T-helper 9 cell (primary cell): ENCODE results near the gene SPSB1.

Experiments used
- DNase-seq: peaks from one replicate; pipeline ENCODE4 v3.0.0-alpha.2; 2020

SPSB1 gene

DNA sequence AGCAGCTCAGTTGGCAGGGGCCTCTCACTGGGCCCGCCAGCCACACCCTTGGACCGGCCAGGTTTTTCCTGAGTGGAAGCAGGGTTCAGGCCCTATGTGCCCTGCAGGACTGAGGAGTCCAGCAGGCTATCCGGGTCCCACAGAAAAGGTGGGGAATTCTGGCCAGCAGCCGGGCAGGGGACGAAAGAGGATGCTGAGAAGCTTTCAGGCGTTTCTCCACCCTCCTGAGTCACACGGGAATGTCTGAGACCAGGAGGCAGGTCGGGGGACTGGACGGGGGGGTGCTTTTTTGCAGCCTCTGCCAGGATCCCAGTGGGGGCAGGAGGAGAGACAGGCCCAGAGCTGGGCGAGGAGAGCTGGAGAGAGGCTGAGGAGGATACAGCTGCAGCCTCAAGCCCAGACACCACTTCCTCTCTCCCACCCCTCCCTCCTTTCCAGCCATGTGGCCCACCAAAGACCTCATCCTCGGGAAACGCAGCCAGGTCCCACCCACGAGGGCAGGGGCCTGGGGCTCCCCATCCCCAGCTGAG lies 105.4 kb downstream of the SPSB1 start:
- DNase-seq, result no peak

DNA sequence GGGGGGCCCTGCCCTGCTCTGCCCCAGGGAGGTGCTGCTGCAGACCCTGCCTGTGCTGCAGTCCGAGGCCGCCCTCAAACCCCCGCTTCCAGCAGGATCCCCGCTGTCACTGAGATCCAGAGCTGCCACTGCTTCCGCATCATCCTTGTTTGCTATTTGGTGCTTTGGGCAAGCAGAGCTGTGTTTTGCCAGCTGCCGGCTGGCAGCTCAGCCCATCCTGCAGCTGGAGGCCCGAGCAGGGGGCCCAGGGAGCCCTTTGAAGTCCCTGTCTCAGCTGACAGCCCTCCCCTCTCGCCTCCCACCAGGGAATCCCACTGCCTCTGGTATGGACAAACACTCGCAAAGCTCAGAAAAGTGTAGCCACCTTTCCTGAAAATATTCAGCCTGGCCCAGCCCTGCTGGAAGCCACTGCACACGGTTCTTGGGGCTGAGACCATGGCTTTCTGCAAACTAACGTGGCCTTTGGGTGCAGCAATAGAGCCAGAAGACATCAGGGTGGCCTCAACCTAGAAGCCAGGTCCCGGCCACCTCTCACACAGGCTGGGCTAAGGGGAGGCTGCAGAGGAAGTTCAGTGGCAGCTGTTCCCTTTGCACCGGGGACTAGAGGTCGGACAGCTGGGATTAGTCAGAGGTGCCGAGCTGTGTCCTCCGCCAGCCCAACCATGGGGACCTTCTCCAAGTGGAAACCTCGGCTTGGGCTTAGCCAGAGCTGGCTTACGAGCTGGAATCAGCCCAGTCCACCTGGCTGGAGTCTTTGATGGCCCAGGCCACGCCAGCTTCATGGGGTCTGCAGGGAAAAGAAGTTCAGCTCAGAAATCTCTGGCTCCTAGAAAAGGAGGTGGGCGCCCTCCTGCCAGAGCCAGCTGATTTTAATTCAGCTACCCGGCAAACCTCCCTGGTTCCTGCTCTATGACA lies 107.1 kb downstream of the SPSB1 start:
- DNase-seq, result no peak

DNA sequence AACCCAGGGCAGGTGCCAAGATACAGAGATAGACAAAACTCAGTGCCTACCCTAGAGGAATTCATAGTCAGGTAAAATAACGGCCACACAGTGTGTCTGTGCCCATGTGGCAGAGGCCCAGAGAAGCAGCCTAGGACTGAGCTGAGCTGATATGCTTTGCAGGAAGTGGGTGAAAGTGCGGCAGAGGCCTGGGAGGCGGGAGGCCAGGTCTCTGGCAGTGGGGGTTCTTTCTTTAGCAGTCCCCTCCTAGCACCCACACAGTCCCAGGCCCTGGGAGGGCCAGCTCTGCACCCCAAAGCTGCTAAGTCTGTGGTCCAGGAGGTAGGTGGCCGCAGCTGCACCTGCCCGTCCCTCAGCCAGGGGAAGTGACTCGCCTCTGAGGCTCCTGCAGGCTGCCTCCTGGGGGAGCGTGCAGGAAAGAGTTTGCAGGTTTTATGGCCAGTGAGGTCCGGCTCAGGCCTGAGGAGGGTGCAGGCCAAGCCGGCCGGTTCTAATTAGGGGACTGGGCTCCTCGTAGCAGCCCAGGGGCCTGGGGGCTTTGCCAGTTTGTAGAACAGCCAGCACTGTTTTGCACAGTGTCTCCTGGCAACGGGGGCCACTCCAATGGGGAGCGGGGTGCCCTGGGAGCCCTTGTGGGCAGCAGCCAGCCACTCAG lies 107.9 kb downstream of the SPSB1 start:
- DNase-seq, result no peak

DNA sequence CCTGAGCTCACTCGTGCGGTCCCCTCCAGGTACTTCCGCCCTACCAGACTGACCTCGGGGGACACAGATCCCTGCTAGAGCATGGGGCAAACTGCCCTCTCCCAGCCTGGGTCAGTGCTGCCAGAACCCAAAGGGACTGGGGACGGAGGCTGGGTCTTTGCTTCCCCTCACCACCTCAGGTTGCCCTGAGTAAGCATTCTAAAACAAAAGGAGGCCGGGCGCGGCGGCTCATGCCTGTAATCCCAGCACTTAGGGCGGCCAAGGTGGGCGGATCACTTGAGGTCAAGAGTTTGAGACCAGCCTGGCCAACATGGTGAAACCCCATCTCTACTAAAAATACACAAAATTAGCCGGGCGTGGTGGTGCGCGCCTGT lies 108.4 kb downstream of the SPSB1 start:
- no peak for DNase-seq

DNA sequence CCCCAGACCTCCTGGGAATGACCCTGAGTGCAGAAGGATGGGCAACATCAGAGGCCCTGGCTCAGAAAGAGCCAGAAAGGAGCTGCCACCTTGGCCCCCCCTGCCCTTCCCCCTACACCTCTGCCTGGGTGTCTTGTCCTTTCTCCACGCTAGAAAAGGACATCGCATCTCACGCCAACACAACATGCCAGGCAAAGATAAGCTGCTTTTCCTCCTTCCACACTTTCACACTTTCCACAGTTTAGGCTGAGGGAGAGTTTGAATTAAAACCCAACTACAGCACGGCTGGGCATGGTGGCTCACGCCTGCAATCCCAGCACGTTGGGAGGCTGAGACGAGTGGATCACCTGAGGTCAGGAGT lies 109.5 kb downstream of the SPSB1 start:
- DNase-seq, result no peak

DNA sequence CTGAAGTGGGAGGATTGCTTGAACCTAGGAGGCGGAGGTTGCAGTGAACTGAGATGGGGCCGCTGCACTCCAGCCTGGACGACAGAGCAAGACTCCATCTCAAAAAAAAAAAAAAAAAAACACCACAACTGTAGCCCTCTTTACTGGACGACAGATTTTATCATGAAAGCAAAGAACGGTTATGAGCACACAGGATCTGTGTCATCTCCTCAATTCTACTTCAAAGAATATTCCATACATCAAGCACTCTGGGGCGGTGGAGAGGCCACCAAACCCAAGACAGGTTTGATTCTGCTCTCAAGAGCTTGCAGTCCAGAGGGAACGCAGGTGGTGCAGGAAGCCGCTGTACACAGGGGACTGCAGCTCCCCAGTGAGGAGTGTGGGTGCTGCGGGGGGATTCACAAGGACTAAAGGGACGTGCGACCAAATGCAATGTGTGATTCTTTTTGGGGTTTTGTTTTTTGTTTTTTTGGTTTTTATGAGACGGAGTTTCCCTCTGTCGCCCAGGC lies 110.1 kb downstream of the SPSB1 start:
- no peak for DNase-seq

DNA sequence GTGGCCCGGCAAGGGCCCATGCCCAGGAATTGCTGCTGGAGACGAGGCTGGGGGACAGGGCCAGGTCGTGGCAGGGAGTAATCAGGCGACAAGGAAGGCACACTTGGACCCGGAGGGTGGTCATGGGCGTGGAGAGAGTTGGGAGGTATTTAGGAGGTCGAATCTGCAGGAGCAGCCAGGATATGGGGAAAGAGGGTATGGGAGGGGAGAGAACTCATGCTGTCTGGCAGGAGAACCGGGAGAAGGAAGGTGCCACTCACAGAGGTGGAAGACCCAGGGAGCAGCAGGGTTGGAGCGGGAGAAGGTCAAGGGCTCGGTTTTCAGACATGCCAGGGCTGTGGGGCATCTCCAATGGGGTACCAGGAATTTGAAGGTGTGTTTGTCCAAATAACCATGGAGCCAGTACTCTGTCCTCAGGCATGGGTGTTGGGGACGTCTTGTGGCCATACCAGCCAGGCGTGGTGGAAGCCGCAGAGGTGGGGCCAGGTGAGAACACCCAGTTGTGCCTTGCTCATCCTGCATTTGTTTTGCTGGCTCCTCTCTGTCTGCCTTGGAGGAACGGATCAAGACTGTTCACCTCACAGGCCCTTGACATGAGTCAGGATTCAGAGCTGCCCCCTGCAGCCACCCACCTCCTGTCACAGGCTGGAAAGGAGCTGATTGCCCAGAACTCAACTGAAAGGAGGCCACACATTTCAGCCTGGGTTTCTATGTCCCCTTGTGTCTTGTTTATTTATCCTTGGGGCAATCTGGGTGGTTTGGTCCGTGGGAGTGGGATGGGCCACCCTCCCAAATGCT lies 111.6 kb downstream of the SPSB1 start:
- no peak for DNase-seq

DNA sequence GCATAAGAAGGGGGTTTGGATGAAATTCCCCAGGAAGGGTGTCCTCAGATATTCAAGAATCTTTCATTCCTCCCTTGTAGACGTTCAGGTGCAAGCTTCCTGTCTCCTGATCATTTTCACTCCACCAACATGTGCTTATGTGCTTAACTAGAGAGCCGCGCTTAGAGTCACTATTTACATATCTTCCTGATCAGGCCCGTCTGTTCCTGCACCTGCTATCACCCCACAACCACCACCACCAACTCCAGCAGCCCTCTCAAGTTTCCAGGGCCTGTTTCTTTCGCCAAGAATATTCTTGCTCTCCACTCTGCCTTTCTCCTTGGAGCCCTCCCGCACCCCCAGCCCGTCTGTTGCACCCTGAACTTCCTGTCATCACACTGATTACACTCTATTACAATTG lies 113.4 kb downstream of the SPSB1 start:
- DNase-seq, result no peak

DNA sequence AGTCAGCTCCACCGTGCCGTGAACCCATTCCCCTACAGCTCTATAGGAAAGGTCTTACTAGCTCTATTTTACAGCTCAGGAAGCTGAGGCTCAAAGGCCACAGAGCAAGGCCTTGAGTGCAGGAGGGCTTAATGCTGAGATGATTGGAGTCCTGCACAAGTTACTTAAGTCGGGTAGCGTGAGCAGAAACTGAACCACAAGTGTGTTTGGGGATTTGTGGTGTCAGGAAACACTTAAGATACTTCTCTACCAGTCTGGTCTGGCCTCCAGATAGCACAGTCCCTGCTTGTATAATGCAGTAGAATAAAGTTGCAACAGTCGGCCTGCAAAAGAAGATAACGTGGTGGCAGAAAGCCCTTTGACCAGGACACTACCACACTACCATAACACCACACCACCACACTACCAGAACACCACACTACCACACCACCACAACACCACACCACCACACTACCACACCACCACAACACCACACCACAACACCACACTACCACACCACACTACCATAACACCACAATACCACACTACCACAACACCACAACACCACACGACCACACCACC lies 118.1 kb downstream of the SPSB1 start:
- no peak for DNase-seq

DNA sequence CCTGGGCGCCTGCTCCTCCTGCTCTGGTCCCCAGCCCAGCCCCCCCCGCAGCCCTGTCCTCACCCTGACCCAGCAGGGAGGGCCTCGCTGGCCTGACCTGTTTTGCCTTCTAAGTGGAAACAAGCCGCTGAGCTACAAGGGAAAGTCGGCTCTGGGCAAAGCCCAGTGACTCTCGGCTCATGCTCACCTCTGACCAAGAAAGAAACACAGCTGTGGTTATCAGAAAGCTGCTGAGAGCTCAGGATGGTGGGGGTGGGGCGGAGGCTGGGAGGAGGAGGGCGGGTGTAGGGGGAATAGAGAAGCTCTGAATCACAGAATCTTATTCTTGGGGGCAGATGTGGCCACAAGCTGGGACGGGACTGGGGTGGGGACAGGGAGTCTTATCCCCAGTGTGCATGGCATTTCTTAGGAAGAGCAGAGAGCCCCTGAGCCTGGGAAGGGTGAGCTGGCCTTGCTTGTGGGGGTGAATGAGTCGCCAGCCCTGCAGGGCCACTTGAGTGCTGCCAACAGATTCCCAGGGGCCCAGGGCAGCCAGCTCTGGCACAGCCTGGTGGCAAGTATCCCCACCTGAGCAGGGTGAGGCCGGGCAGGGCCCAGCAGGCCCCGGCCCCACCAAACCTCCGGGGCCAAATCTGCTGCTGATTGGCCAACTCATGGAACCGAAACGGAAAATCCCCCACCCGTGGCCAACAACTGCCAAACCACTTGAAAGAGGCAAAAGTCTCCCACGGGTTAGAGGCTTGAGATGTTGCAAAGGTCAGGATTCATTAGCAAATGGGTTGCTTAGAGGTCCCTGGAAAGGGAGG lies 120.6 kb downstream of the SPSB1 start:
- no peak for DNase-seq

DNA sequence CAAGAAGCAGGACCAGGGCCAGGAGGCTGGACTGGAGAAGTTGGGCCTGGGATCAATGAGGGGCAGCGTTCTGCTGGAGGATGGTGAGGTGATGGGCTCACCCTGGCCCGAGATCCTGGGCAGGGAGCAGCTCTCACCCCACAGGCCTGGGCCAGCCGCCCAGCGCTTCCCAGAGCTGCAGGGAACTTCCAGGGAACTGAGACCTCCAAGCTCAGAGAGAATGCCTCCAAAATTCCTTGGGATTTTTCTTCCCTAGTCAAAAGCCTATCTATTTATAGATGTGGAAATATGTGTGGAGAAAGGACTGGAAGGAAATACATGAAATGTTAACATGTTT lies 121.2 kb downstream of the SPSB1 start:
- DNase-seq, result no peak

DNA sequence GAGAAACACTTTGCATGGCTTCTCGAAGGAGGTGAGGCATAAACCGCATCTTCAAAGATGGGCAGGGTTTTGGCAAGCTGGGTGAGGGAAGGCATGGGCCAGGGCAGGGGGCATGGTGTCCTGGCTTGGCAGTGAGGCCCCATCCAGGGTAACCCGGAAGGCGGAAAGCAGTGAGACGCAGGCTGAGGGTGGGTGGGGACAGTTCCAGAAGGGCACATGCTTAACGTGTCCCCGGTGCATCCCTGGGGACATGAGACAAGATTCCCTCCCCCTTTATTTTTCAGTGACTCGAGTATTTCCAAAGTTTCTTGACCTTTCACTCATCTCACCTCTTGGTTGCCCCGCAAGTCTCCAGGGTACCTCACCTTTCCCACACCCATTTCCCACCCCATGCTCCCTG lies 123.8 kb downstream of the SPSB1 start:
- no peak for DNase-seq

DNA sequence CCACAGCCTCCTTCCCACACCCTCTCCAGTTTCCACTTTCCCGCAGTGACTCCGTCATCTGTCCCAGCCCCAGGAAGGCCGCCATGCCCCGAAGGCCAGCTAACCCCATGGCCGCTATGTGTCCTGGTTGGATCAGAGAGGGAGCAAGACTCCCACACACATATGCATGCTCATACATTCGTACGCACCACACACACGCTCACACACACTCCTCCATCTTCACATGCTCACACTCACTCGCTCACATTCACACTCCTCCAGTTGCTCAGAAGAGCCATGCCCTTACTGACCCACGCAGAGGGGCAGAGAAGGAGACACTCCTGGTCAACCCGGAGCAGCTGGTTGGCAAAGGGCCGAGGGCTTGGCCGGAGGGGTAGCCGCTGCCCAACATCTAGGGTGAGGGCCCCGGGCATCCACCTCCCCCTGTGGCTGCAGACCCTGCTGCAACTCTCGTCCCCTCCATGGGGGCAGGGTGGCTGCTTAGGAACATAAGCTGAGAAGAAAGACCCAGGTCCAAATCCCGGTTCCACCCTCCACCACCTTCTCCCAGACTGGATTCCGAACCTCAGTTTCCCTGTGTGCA lies 124.3 kb downstream of the SPSB1 start:
- no peak for DNase-seq

DNA sequence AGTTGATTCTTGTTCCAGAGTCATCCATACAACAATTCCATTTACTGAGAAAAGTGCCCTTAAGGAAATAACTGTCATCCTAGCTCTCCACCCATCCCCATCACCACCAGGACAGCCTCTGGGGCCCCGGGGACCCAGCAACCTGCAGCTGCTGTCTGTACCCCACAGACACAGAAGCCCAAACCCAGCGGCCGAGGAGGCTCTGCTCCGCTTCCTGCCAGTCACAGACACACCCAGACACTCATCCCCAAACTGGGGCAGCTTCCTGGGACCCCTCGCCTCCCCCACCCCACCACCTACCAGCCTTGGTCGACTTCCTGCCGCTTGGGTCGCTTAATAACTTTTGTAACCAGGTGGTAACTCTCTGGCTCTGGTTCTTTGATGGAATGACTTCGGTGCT lies 125.0 kb downstream of the SPSB1 start:
- no peak for DNase-seq

DNA sequence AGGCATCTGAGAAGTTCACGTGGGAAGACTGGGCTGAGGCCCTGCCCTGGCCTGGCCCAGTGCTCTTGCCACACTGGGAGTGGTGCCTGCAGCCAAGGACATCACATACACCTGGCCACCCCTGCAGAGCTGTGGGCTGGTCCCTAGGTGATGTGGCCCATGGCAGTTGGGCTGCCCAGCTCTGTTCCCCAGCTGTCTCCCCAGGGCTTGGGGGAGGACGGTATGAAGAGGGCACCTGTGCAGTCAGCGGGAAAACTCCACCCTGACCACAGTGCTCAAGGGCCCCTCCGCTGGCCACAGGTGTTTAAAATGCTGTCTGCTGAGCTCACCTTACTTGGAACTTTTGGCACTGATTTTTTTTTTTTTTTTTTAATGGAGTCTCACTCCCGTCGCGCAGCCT lies 126.2 kb downstream of the SPSB1 start:
- no peak for DNase-seq
